Measurements from ENCODE around the gene NFATC1.

- TF ChIP-seq CSDC2 (CRISPR knock-in tag; IDR thresholded peaks at IDR 0.05) = no peak
- no peak for TF ChIP-seq BACH2 (CRISPR knock-in tag; IDR thresholded peaks at IDR 0.05; ENCODE audit: borderline replicate concordance)
- no peak for TF ChIP-seq ARNTL (CRISPR knock-in tag; IDR thresholded peaks at IDR 0.05; ENCODE audit: borderline replicate concordance, low read depth)
- no peak for TF ChIP-seq GLIS3 (CRISPR knock-in tag; IDR thresholded peaks at IDR 0.05)
- no peak for TF ChIP-seq CSRNP3 (CRISPR knock-in tag; IDR thresholded peaks at IDR 0.05)
- TF ChIP-seq CREB5 (CRISPR knock-in tag; IDR thresholded peaks at IDR 0.05; ENCODE audit: low read depth) = no peak
- TF ChIP-seq RARB (CRISPR knock-in tag; IDR thresholded peaks at IDR 0.05) = no peak
- no peak for TF ChIP-seq PATZ1 (CRISPR knock-in tag; IDR thresholded peaks at IDR 0.05; ENCODE audit: borderline replicate concordance)
Measured at GRCh38 chr18:79402209-79402576, 6.5 kb downstream of the NFATC1 start.
